WTC11 (cell line): ENCODE results near the gene TIE1.

Source experiments
- AR ChIP-seq: fragments of 250-450 bp; sonication (Bioruptor Pico); IDR thresholded peaks from 2 replicates; pipeline ENCODE4 v1.9.0; 2021; ENCODE audit warnings: mild to moderate bottlenecking
- ATF3 ChIP-seq: sonication (generic); formaldehyde crosslinking; conservative IDR thresholded peaks from 2 replicates; pipeline ENCODE4 v1.8.1; 2022; ENCODE audit warnings: mild to moderate bottlenecking, missing genetic modification reagents
- CTCF ChIP-seq: fragments of 200-600 bp; IDR thresholded peaks from 2 replicates; pipeline ENCODE4 v1.8.0; 2022; ENCODE audit warnings: antibody characterized with exemption
- E2F4 ChIP-seq: sonication (generic); formaldehyde crosslinking; IDR thresholded peaks from 2 replicates; pipeline ENCODE4 v1.8.1; 2022; ENCODE audit warnings: low read depth, mild to moderate bottlenecking, moderate library complexity, missing genetic modification reagents, borderline replicate concordance
- FOXJ3 ChIP-seq: sonication (generic); formaldehyde crosslinking; IDR thresholded peaks from 2 replicates; pipeline ENCODE4 v1.9.0; 2021; ENCODE audit warnings: missing genetic modification reagents, mild to moderate bottlenecking, borderline replicate concordance
- HMGXB4 ChIP-seq: sonication (generic); formaldehyde crosslinking; IDR thresholded peaks from 2 replicates; pipeline ENCODE4 v1.8.1; 2023; ENCODE audit warnings: mild to moderate bottlenecking, moderate library complexity, missing genetic modification reagents
- JUN ChIP-seq: sonication (generic); formaldehyde crosslinking; IDR thresholded peaks from 2 replicates; pipeline ENCODE4 v1.8.0; 2023; ENCODE audit warnings: mild to moderate bottlenecking, missing genetic modification reagents
- MAX ChIP-seq: sonication (generic); formaldehyde crosslinking; IDR thresholded peaks from 2 replicates; pipeline ENCODE4 v1.8.0; 2022; ENCODE audit warnings: mild to moderate bottlenecking, missing genetic modification reagents
- MLX ChIP-seq: sonication (generic); formaldehyde crosslinking; IDR thresholded peaks from 2 replicates; pipeline ENCODE4 v1.8.1; 2023; ENCODE audit warnings: mild to moderate bottlenecking, missing genetic modification reagents, moderate library complexity
- TEAD4 ChIP-seq: sonication (generic); formaldehyde crosslinking; IDR thresholded peaks from 2 replicates; pipeline ENCODE4 v1.8.0; 2022; ENCODE audit warnings: mild to moderate bottlenecking, missing genetic modification reagents
- USF2 ChIP-seq: sonication (generic); formaldehyde crosslinking; IDR thresholded peaks from 2 replicates; pipeline ENCODE4 v1.8.1; 2023; ENCODE audit warnings: mild to moderate bottlenecking, missing genetic modification reagents, moderate library complexity

GRCh38 chr1:43315963-43316737 lies 15.4 kb downstream of the TIE1 start:
- TF ChIP-seq CTCF (no peak), USF2 (CRISPR knock-in tag) (no peak), FOXJ3 (CRISPR knock-in tag) (no peak), TEAD4 (CRISPR knock-in tag) (no peak), E2F4 (CRISPR knock-in tag) (no peak), MLX (CRISPR knock-in tag) (no peak), MAX (no peak), AR (no peak), JUN (CRISPR knock-in tag) (no peak), ATF3 (CRISPR knock-in tag) (no peak), HMGXB4 (no peak)
